Measurements from ENCODE around the gene RTN3. TPM values are rescaled to one million over a fixed set of nuclear protein-coding genes. Genes with fewer than 3 reads are reported as not detected.

Gene RTN3
- total RNA-seq, 1 experiment from 2014 or later: 173 TPM

DNA sequence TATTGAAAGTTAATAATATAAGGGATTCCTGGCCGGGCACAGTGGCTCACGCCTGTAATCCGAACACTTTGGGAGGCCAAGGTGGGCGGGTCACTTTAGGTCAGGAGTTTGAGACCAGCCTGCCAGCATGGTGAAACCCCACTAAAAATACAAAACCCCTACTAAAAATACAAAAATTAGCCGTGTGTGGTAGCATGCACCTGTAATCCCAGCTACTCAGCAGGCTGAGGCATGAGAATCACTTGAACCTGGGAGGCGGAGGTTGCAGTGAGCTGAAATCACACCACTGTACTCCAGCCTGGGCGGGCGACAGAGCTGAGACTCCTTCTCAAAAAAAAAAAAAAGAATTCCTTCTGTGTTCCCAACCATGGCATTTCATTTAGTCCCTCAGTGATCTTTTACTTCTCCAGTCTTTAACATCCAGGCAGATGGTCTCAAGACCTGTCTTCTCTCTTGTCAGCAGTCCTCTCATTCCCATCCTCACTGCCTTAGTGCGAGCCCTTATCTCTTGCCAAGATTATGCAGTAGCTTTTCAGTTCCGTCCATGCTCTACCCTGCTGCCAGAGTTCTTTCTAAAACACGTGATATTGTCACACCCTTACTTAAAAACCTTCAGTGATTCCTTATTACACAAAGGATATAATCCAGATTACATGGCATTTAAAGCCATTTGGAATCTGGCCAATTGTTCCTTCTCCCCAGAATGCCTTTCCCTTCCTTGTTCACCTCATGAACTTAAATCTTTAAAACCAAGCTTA is 17.9 kb downstream of the RTN3 start:
- no peak overlapping the region for H3K23ac ChIP-seq (ENCODE audit: insufficient read length, low read depth, low read length)
- no peak overlapping the region for H2AK5ac ChIP-seq (ENCODE audit: insufficient read length, low read length)
- H3K79me2 ChIP-seq (ENCODE audit: insufficient read depth, low read length): peaks cover 12% of the 10 kb centered on the region; the same call in 1 of the 2 replicates
- H3K9ac ChIP-seq (ENCODE audit: extremely low read depth, insufficient read length, low read length): no peak overlapping the region
- H2BK20ac ChIP-seq (ENCODE audit: low read depth, low read length, poor library complexity, severe bottlenecking): no peak overlapping the region
- H3K79me1 ChIP-seq (ENCODE audit: insufficient read depth, low read depth, low read length, poor library complexity, severe bottlenecking): peaks cover 14% of the 10 kb centered on the region
- Mint-ChIP-seq H3K27ac (peak overlapping the region in 2 of 3 experiments; percentile 45 to 47; a peak in 4 of 7 replicates), H3K36me3 (ENCODE audit: insufficient read depth in 1 of 3, low read depth in 3 of 3) (peaks cover 13 to 19% (median 17%) of the 10 kb centered on the region in 3 experiments), H3K4me3 (no peak overlapping the region), H3K4me1 (peaks cover 19 to 22% of the 10 kb centered on the region in 2 experiments), H3K9me3 (peaks cover 2 to 6% of the 10 kb centered on the region in 2 experiments; a peak in 3 of 5 replicates), H3K27me3 (ENCODE audit: low read depth) (no peaks in the 10 kb centered on the region)
- H4K91ac ChIP-seq (ENCODE audit: insufficient read length, low read depth, low read length): no peak overlapping the region
- no peak overlapping the region for H3K14ac ChIP-seq (ENCODE audit: insufficient read depth, low read length)
- no peak overlapping the region for H2BK120ac ChIP-seq (ENCODE audit: low read depth, low read length, poor library complexity, severe bottlenecking)
- H4K8ac ChIP-seq (replicated peaks; ENCODE audit: insufficient read length, low read depth, low read length): no peak overlapping the region
- H3K27me3 ChIP-seq (ENCODE audit: insufficient read depth, low read length): no peaks in the 10 kb centered on the region
- TF ChIP-seq, protein P1, sequence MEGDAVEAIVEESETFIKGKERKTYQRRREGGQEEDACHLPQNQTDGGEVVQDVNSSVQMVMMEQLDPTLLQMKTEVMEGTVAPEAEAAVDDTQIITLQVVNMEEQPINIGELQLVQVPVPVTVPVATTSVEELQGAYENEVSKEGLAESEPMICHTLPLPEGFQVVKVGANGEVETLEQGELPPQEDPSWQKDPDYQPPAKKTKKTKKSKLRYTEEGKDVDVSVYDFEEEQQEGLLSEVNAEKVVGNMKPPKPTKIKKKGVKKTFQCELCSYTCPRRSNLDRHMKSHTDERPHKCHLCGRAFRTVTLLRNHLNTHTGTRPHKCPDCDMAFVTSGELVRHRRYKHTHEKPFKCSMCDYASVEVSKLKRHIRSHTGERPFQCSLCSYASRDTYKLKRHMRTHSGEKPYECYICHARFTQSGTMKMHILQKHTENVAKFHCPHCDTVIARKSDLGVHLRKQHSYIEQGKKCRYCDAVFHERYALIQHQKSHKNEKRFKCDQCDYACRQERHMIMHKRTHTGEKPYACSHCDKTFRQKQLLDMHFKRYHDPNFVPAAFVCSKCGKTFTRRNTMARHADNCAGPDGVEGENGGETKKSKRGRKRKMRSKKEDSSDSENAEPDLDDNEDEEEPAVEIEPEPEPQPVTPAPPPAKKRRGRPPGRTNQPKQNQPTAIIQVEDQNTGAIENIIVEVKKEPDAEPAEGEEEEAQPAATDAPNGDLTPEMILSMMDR (conservative IDR thresholded peaks at IDR 0.05): no peak
- no peak overlapping the region for H3K56ac ChIP-seq (ENCODE audit: insufficient read length, low read depth, low read length)
- no peak overlapping the region for H3K27ac ChIP-seq (ENCODE audit: insufficient read length, low read depth, low read length)
- H3K9me3 ChIP-seq (ENCODE audit: control insufficient read depth, low read depth, low read length): no peaks in the 10 kb centered on the region
- H3K4ac ChIP-seq (ENCODE audit: low read depth, low read length): no peak overlapping the region
- no peak overlapping the region for H3K18ac ChIP-seq (ENCODE audit: insufficient read length, low read depth, low read length)
- no peak overlapping the region for H2BK15ac ChIP-seq (ENCODE audit: low read depth, low read length)
- no peaks in the 10 kb centered on the region for H3K23me2 ChIP-seq (ENCODE audit: insufficient read length, low read depth, low read length, poor library complexity, severe bottlenecking)
- no peak for DNase-seq
- WGBS (ENCODE audit: extremely low coverage, insufficient read length, low lambda C conversion rate): no CpG with 5 or more reads among the region's 11 CpGs
- no peaks in the 10 kb centered on the region for H4K20me1 ChIP-seq (ENCODE audit: control insufficient read depth, insufficient read depth, insufficient read length)
- no peak overlapping the region for H3T11ph ChIP-seq (ENCODE audit: low read length)
- no peak overlapping the region for H4K5ac ChIP-seq (ENCODE audit: insufficient read length, low read depth, low read length)
- H2BK5ac ChIP-seq (ENCODE audit: insufficient read length, low read length): no peak overlapping the region
- H3K4me1 ChIP-seq (ENCODE audit: insufficient read depth, low read length): no peaks in the 10 kb centered on the region; the same call in 1 of the 2 replicates
- no peak overlapping the region for H2BK12ac ChIP-seq (ENCODE audit: insufficient read length, low read depth, low read length)
- H3K4me2 ChIP-seq (ENCODE audit: insufficient read depth, insufficient read length, low read length): no peak overlapping the region
- no peak overlapping the region for H2AFZ ChIP-seq (ENCODE audit: low read length)
